Aorta (tissue), 5 donors: Measurements from ENCODE around the gene PF4V1. TPM values are rescaled to one million over a fixed set of nuclear protein-coding genes. Genes with fewer than 3 reads are reported as not detected.

ENCODE experiments used
- ATAC-seq: fragments of 200-7000 bp; cut with Tn5 transposase; one replicate; pipeline ENCODE4 v1.9.1; 2022; ENCODE audit warnings: moderate library complexity; ENCODE audit not compliant: low FRiP score
- DNase-seq, 2 donors: peaks; one replicate each; pipeline ENCODE4 v3.0.0-alpha.2; 2020
- H3K27ac ChIP-seq, 2 donors: one replicate each; pipeline ENCODE4 v1.5.1; 2013; ENCODE audit warnings: low read length in 2 of 2, mild to moderate bottlenecking in 2 of 2, moderate library complexity in 2 of 2, control low read depth in 1 of 2, inconsistent platforms in 1 of 2, low read depth in 1 of 2
- H3K27me3 ChIP-seq, 2 donors: one replicate each; pipeline ENCODE4 v1.6.1; 2013; ENCODE audit warnings: control low read depth in 1 of 2, low read length in 1 of 2, mild to moderate bottlenecking in 1 of 2, moderate library complexity in 1 of 2; ENCODE audit not compliant: insufficient read depth in 2 of 2, control insufficient read depth in 1 of 2
- H3K36me3 ChIP-seq, 2 donors: one replicate each; pipeline ENCODE4 v1.6.1; 2013; ENCODE audit warnings: control low read depth in 1 of 2, low read length in 1 of 2, mild to moderate bottlenecking in 1 of 2; ENCODE audit not compliant: insufficient read depth in 2 of 2, control insufficient read depth in 1 of 2
- H3K4me1 ChIP-seq, 2 donors: one replicate each; pipeline ENCODE4 v1.6.1; 2013; ENCODE audit warnings: low read length in 2 of 2, control low read depth in 1 of 2, mild to moderate bottlenecking in 1 of 2, moderate library complexity in 1 of 2; ENCODE audit not compliant: insufficient read depth in 2 of 2, control insufficient read depth in 1 of 2
- H3K4me3 ChIP-seq, 2 donors: one replicate each; pipeline ENCODE4 v1.5.1; 2013; ENCODE audit warnings: low read length in 2 of 2, control low read depth in 1 of 2, mild to moderate bottlenecking in 1 of 2
- H3K9me3 ChIP-seq: one replicate; pipeline ENCODE4 v1.6.1; 2013; ENCODE audit warnings: mild to moderate bottlenecking, low read length; ENCODE audit not compliant: control insufficient read depth
- WGBS, 2 donors: extraction: QIAGEN DNeasy Blood & Tissue Kit; methylation state at CpG; one replicate each; pipeline ENCODE4 v1.1.7; 2013; 5-methylcytosine and 5-hydroxymethylcytosine counted together
- intact Hi-C, 2 donors: fragments of 100-400 bp; cut with DNase I; formaldehyde crosslinking; loops; one replicate each; pipeline versions ENCODE4 v1.14.2 to v1.15.0; 2022
- polyA plus RNA-seq, 2 donors: library from polyadenylated mRNA; stranded (reverse); fragments of 200-250 nt; gene quantifications; one replicate each; pipeline ENCODE4 v1.2.3, GENCODE V29; 2013
- total RNA-seq, 2 donors: library from RNA; stranded (reverse); fragmentation: NEBNext Ultra II Directional; extraction: Animal tissue kit (Norgen Biotek cat#: 25700); gene quantifications; one replicate each; pipeline ENCODE4 v1.2.1, GENCODE V29; 2021
- donor health status: healthy with polysubstance abuse.
- donor health status: Bipolar disorder and iron deficiency.
- donor health status: DM: no; HTN: no; CAD: no.
- donor health status: DM: no; HTN: no; CAD: no.
- donor health status: DM: yes; HTN: yes; CAD: no.

Gene PF4V1
- total and polyA plus RNA-seq, 4 donors = 0.88 TPM; not detected in 3

GRCh38 chr4:73841243-73841925, 11.7 kb upstream of the PF4V1 start:
- intact Hi-C loops = no loop called here
- DNase-seq (no peak), ATAC-seq (no peak)
- no peaks in the 10 kb centered on the region for H3K27me3 ChIP-seq
- 46 to 55% methylated on average over 4 of the region's 4 CpGs for WGBS, 2 donors
- no peaks in the 10 kb centered on the region for H3K36me3 ChIP-seq
- no peak overlapping the region for H3K27ac ChIP-seq
- no peak overlapping the region for H3K4me3 ChIP-seq
- no peaks in the 10 kb centered on the region for H3K9me3 ChIP-seq
- H3K4me1 ChIP-seq = no peaks in the 10 kb centered on the region

GRCh38 chr4:73842696-73843095, 10.4 kb upstream of the PF4V1 start:
- no peak overlapping the region for H3K27ac ChIP-seq
- H3K9me3 ChIP-seq = no peaks in the 10 kb centered on the region
- H3K4me3 ChIP-seq = no peak overlapping the region
- H3K4me1 ChIP-seq = no peaks in the 10 kb centered on the region
- intact Hi-C loops = no loop called here
- DNase-seq = no peak
- no peak for ATAC-seq
- H3K36me3 ChIP-seq = no peaks in the 10 kb centered on the region
- H3K27me3 ChIP-seq = peaks cover 0 to 1% of the 10 kb centered on the region in 2 donors

GRCh38 chr4:73843369-73843768, 9.7 kb upstream of the PF4V1 start:
- no peak for DNase-seq
- Histone ChIP-seq H3K27me3 (peaks cover 0 to 1% of the 10 kb centered on the region in 2 donors), H3K9me3 (no peaks in the 10 kb centered on the region), H3K27ac (no peak overlapping the region), H3K36me3 (no peaks in the 10 kb centered on the region), H3K4me1 (no peaks in the 10 kb centered on the region), H3K4me3 (no peak overlapping the region)
- intact Hi-C loops = no loop called here
- ATAC-seq = no peak

GRCh38 chr4:73844345-73844744, 8.8 kb upstream of the PF4V1 start:
- Histone ChIP-seq H3K4me1 (no peaks in the 10 kb centered on the region), H3K36me3 (no peaks in the 10 kb centered on the region), H3K4me3 (no peak overlapping the region), H3K9me3 (no peaks in the 10 kb centered on the region), H3K27me3 (peaks cover 0 to 1% of the 10 kb centered on the region in 2 donors), H3K27ac (no peak overlapping the region)
- no peak for DNase-seq
- no peak for ATAC-seq
- intact Hi-C loops = no loop called here
- WGBS, 2 donors = 75 to 80% methylated on average over 3 of the region's 3 CpGs

GRCh38 chr4:73844806-73845205, 8.3 kb upstream of the PF4V1 start:
- ATAC-seq = no peak
- Histone ChIP-seq H3K4me1 (no peaks in the 10 kb centered on the region), H3K27me3 (peaks cover 0 to 1% of the 10 kb centered on the region in 2 donors), H3K4me3 (no peak overlapping the region), H3K27ac (no peak overlapping the region), H3K9me3 (no peaks in the 10 kb centered on the region), H3K36me3 (no peaks in the 10 kb centered on the region)
- WGBS, 2 donors = 63% methylated on average over 2 of the region's 2 CpGs
- intact Hi-C loops = no loop called here
- DNase-seq = no peak

- intact Hi-C loops = no loop called here
- ATAC-seq = no peak
These were observed 5.4 kb upstream of the PF4V1 start for GRCh38 chr4:73847526-73848182.

GRCh38 chr4:73848183-73848777, 4.8 kb upstream of the PF4V1 start:
- H3K36me3 ChIP-seq = no peaks in the 10 kb centered on the region
- ATAC-seq = no peak
- 74 to 83% methylated on average over 1 of the region's 1 CpG for WGBS, 2 donors

More at GRCh38 chr4:73847526-73848182, 5.4 kb upstream of the PF4V1 start:
- WGBS, 2 donors = 87 to 91% methylated on average over 3 of the region's 3 CpGs
- Histone ChIP-seq H3K27ac (no peak overlapping the region), H3K4me1 (no peaks in the 10 kb centered on the region), H3K27me3 (peaks cover 0 to 4% of the 10 kb centered on the region in 2 donors), H3K4me3 (no peak overlapping the region), H3K36me3 (no peaks in the 10 kb centered on the region), H3K9me3 (no peaks in the 10 kb centered on the region)
- no peak for DNase-seq

GRCh38 chr4:73850261-73850970, 2.7 kb upstream of the PF4V1 start:
- ATAC-seq = no peak
- intact Hi-C loops = no loop called here
- no peaks in the 10 kb centered on the region for H3K36me3 ChIP-seq
- no peaks in the 10 kb centered on the region for H3K9me3 ChIP-seq
- 80 to 90% methylated on average over 4 of the region's 4 CpGs for WGBS, 2 donors
- H3K27me3 ChIP-seq = peaks cover 0 to 4% of the 10 kb centered on the region in 2 donors
- no peak for DNase-seq
- no peaks in the 10 kb centered on the region for H3K4me1 ChIP-seq
- no peak overlapping the region for H3K27ac ChIP-seq
- no peak overlapping the region for H3K4me3 ChIP-seq

More at GRCh38 chr4:73848183-73848777, 4.8 kb upstream of the PF4V1 start:
- no peak overlapping the region for H3K4me3 ChIP-seq
- H3K27ac ChIP-seq = no peak overlapping the region
- H3K4me1 ChIP-seq = no peaks in the 10 kb centered on the region
- intact Hi-C loops = no loop called here
- no peaks in the 10 kb centered on the region for H3K9me3 ChIP-seq
- DNase-seq = no peak
- H3K27me3 ChIP-seq = peaks cover 0 to 4% of the 10 kb centered on the region in 2 donors
